A549 (cell line): Measurements from ENCODE around the gene GATA2.

Source experiments
- CEBPB ChIP-seq, 2 experiments: fragments of >200 bp in 1 of 2; sonication (Bioruptor Twin) in 1 of 2; formaldehyde crosslinking in 1 of 2; IDR thresholded peaks; 2 replicates each; pipeline ENCODE4 v1.6.1; 2012 to 2016
- EHMT2 ChIP-seq: fragments of 200-600 bp; sonication (generic); IDR thresholded peaks from 2 replicates; pipeline ENCODE4 v1.6.1; 2016; ENCODE audit warnings: antibody characterized with exemption, low read depth, mild to moderate bottlenecking, moderate library complexity
- ELK1 ChIP-seq: fragments of 150-350 bp; IDR thresholded peaks from 2 replicates; pipeline ENCODE4 v1.6.1; 2014; ENCODE audit warnings: low read depth, mild to moderate bottlenecking, low read length
- EP300 ChIP-seq, 2 experiments: fragments of >200 bp; sonication (Bioruptor Twin); formaldehyde crosslinking; IDR thresholded peaks; 2 replicates in 1 of 2; 3 replicates in 1 of 2; pipeline ENCODE4 v1.6.1; 2016 to 2017
- HDAC2 ChIP-seq: fragments of 200-600 bp; sonication (generic); IDR thresholded peaks from 2 replicates; pipeline ENCODE4 v1.6.1; 2016
- MAX ChIP-seq: IDR thresholded peaks from 2 replicates; pipeline ENCODE4 v1.6.1; 2012
- NFE2L2 ChIP-seq: fragments of 150-350 bp; conservative IDR thresholded peaks from 2 replicates; pipeline ENCODE4 v1.6.1; 2014; ENCODE audit warnings: low read length
- POLR2A ChIP-seq: IDR thresholded peaks from 2 replicates; pipeline ENCODE4 v1.6.1; 2012; ENCODE audit warnings: mild to moderate bottlenecking, low read length
- RFX5 ChIP-seq: fragments of 450-650 bp; IDR thresholded peaks from 2 replicates; pipeline ENCODE4 v1.7.1; 2014; ENCODE audit warnings: antibody characterized with exemption, mild to moderate bottlenecking, moderate library complexity
- RNF2 ChIP-seq: fragments of 200-600 bp; sonication (generic); IDR thresholded peaks from 2 replicates; pipeline ENCODE4 v1.6.1; 2016; ENCODE audit warnings: low read depth, mild to moderate bottlenecking, antibody characterized with exemption, moderate library complexity, borderline replicate concordance
- SMC3 ChIP-seq: fragments of >200 bp; sonication (Bioruptor Twin); formaldehyde crosslinking; IDR thresholded peaks from 3 replicates; pipeline ENCODE4 v1.6.1; 2018; ENCODE audit warnings: inconsistent platforms
- TP53 ChIP-seq: fragments of 250-450 bp; sonication (Bioruptor Pico); IDR thresholded peaks from 2 replicates; pipeline ENCODE4 v1.5.0; 2021; ENCODE audit warnings: mild to moderate bottlenecking, moderate library complexity
- TF ChIP-seq, protein P1 (sequence below): fragments of >200 bp; sonication (Bioruptor Twin); formaldehyde crosslinking; IDR thresholded peaks from 3 replicates; pipeline ENCODE4 v1.5.1; 2016

GRCh38 chr3:128455116-128455515 lies 37.9 kb downstream of the GATA2 start:
- TF ChIP-seq, protein P1, sequence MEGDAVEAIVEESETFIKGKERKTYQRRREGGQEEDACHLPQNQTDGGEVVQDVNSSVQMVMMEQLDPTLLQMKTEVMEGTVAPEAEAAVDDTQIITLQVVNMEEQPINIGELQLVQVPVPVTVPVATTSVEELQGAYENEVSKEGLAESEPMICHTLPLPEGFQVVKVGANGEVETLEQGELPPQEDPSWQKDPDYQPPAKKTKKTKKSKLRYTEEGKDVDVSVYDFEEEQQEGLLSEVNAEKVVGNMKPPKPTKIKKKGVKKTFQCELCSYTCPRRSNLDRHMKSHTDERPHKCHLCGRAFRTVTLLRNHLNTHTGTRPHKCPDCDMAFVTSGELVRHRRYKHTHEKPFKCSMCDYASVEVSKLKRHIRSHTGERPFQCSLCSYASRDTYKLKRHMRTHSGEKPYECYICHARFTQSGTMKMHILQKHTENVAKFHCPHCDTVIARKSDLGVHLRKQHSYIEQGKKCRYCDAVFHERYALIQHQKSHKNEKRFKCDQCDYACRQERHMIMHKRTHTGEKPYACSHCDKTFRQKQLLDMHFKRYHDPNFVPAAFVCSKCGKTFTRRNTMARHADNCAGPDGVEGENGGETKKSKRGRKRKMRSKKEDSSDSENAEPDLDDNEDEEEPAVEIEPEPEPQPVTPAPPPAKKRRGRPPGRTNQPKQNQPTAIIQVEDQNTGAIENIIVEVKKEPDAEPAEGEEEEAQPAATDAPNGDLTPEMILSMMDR: no peak
- TF ChIP-seq CEBPB (IDR thresholded peaks at IDR 0.05) (no peak), NFE2L2 (no peak), RFX5 (no peak), MAX (no peak), SMC3 (no peak), POLR2A (no peak), HDAC2 (no peak), EHMT2 (no peak), TP53 (CRISPR knock-in tag) (no peak), EP300 (IDR thresholded peaks at IDR 0.05) (no peak), RNF2 (no peak), ELK1 (no peak)
